Nucleus accumbens (tissue), 56 donors: ENCODE measurements around the gene LRFN3.
"Not testable (repeated sequence)": the region's sequence is repeated elsewhere in the genome, so short reads cannot be mapped to it uniquely, and the experiment has no call there.

Source experiments
- DNase-seq, 56 donors: peaks; one replicate each; lab custom pipeline; 2025; lab: John Stamatoyannopoulos, UW

Gene LRFN3

GRCh38 chr19:35937345-35938281, 1.4 kb downstream of the LRFN3 start:
- DNase-seq, result no peak

GRCh38 chr19:35938282-35939224, 2.4 kb downstream of the LRFN3 start:
- DNase-seq, result no peak

DNA sequence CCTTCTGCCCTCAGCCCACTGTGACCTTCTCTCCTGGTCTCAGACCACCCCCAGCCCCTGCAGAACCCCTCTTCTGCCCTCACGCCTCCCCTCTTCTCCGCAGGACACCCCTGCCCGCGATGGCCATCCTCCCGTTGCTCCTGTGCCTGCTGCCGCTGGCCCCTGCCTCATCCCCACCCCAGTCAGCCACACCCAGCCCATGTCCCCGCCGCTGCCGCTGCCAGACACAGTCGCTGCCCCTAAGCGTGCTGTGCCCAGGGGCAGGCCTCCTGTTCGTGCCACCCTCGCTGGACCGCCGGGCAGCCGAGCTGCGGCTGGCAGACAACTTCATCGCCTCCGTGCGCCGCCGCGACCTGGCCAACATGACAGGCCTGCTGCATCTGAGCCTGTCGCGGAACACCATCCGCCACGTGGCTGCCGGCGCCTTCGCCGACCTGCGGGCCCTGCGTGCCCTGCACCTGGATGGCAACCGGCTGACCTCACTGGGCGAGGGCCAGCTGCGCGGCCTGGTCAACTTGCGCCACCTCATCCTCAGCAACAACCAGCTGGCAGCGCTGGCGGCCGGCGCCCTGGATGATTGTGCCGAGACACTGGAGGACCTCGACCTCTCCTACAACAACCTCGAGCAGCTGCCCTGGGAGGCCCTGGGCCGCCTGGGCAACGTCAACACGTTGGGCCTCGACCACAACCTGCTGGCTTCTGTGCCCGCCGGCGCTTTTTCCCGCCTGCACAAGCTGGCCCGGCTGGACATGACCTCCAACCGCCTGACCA, 3.3 kb downstream of the LRFN3 start:
- DNase-seq, result no peak

GRCh38 chr19:35940078-35940775, 4.1 kb downstream of the LRFN3 start:
- DNase-seq, result no peak

DNA sequence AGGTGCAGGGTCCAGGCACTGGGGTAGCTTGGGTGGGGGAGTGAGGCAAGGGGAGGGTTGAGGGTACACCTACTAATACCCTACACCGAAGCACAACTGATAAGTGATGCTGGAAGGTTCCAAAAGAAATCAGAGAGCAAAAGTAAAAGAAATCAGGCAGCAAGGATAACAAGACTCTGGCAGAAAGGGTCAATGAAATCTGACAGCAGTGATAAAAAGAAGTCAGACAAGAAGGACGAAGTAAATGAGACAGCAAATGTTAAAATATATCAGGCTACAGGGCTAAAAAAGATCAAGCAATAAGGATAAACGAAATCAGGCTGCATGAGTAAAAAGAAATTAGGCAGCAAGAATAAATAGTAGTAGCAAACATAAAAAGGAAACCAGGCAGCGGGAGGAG, 4.7 kb downstream of the LRFN3 start:
- no peak for DNase-seq

- no peak for DNase-seq
These were observed 6.1 kb downstream of the LRFN3 start for GRCh38 chr19:35942235-35942634.

- DNase-seq, result no peak
These were observed 7.4 kb downstream of the LRFN3 start for GRCh38 chr19:35943321-35944301.

DNA sequence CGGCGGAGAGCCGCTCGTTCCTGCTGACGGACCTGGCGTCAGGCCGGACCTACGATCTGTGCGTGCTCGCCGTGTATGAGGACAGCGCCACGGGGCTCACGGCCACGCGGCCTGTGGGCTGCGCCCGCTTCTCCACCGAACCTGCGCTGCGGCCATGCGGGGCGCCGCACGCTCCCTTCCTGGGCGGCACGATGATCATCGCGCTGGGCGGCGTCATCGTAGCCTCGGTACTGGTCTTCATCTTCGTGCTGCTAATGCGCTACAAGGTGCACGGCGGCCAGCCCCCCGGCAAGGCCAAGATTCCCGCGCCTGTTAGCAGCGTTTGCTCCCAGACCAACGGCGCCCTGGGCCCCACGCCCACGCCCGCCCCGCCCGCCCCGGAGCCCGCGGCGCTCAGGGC, 8.4 kb downstream of the LRFN3 start:
- DNase-seq, result no peak

- no peak for DNase-seq
These were observed 9.1 kb downstream of the LRFN3 start for GRCh38 chr19:35945121-35945790.

- no peak for DNase-seq
These were observed 10.0 kb downstream of the LRFN3 start for GRCh38 chr19:35946203-35946602.

DNA sequence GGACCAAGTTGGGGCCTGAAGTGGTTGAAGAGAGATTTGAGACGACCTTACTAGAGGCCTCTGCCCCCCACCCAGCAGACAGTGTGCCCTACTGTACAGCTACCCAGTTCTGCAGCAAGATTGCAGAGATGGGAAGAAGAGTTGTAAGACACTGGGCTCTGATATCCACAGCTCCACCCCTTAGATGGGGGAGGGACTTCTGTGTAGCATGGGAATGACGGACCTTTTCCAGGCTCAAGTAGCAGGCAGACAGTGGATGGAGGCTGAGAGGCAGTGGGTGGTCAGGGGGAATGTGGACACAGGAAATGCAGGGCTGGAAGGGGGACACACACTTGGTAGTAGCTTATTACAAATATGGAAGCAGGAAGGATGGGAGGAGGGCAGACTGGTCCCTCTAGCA, 13.0 kb downstream of the LRFN3 start:
- DNase-seq, result no peak

DNA sequence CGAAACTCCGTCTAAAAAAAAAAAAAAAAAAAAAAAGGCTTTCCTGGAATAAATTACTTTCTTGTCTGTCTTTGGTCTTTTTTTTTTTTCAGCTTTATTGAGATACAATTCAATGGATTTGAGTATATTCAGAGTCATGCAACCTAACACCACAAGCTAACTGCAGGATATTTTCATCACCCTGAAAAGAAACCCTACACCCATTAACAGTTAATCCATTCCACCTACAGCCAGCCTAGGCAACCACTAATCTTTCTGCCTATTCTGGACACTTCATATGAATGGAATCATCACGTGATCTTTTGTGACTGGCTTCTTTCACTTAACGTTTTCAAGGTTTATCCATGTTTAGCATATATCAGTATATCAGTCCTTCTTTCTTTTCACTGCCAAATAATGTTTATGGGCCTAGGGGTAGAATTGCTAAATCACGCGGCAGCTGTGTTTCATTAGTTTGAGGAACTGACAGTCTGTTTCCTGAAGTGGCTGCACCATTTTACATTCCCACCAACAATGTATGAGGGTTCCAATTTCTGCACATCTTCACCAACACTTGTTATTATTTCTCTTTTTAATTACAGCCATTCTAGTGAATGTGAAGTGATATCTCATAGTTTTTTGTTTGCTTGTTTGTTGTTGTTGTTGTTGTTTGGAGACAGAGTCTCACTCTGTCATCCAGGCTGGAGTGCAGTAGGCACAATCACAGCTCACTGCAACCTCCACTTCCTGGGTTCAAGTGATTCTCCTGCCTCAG, 19.9 kb downstream of the LRFN3 start:
- no peak for DNase-seq

DNA sequence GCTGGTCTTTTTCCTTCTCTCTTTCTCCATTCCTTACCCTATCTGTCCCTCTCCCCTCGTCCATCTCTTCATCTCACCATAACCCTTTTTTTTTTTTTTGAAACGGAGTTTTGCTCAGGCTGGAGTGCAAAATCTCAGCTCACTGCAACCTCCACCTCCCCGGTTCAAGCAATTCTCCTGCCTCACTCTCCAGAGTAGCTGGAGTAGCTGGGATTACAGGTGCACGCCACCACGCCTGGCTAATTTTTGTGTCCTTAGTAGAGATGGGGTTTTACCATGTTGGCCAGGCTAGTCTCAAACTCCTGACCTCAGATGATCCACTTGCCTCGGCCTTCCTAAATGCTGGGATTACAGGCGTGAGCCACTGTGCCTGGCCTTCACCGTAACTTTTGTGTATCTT, 21.2 kb downstream of the LRFN3 start:
- not testable (repeated sequence) for DNase-seq

- DNase-seq, result no peak
These were observed 22.5 kb downstream of the LRFN3 start for GRCh38 chr19:35958660-35959039.

GRCh38 chr19:35959040-35959967, 23.1 kb downstream of the LRFN3 start:
- DNase-seq, result peak in 35 of 56 donors; percentile 5 to 69 (median 22)

GRCh38 chr19:35959968-35960320, 23.8 kb downstream of the LRFN3 start:
- no peak for DNase-seq
